Fibroblast of lung (primary cell): ENCODE data around the gene CSGALNACT2. TPM values are rescaled to one million over a fixed set of nuclear protein-coding genes. Genes with fewer than 3 reads are reported as not detected.
"Not testable (repeated sequence)": the region's sequence is repeated elsewhere in the genome, so short reads cannot be mapped to it uniquely, and the experiment has no call there.

Source experiments
- DNase-seq, 2 donors: peaks; one replicate each; pipeline versions ENCODE4 v3.0.0 to v3.0.0-alpha.2; 2010; ENCODE audit warnings: low read depth in 2 of 2
- H2AFZ ChIP-seq: 2 replicates; pipeline ENCODE4 v1.5.1; 2012; ENCODE audit warnings: low read length, control low read depth, inconsistent platforms
- H3K27ac ChIP-seq: 2 replicates; pipeline ENCODE4 v1.5.1; 2011; ENCODE audit warnings: low read length, control low read depth; ENCODE audit not compliant: insufficient read depth
- H3K27me3 ChIP-seq: 2 replicates; pipeline ENCODE4 v1.5.1; 2011; ENCODE audit warnings: mild to moderate bottlenecking, low read length; ENCODE audit not compliant: control insufficient read depth, insufficient read depth
- H3K36me3 ChIP-seq: 2 replicates; pipeline ENCODE4 v1.5.1; 2011; ENCODE audit warnings: low read length; ENCODE audit not compliant: control insufficient read depth, insufficient read depth
- H3K4me1 ChIP-seq: 2 replicates; pipeline ENCODE4 v1.5.1; 2011; ENCODE audit warnings: low read length; ENCODE audit not compliant: control insufficient read depth, insufficient read depth; ENCODE audit errors: extremely low read depth
- H3K4me2 ChIP-seq: 2 replicates; pipeline ENCODE4 v1.5.1; 2011; ENCODE audit warnings: low read length, control low read depth; ENCODE audit not compliant: insufficient read depth; ENCODE audit errors: extremely low read depth
- H3K4me3 ChIP-seq, 4 experiments: fragments of 200-600 bp in 1 of 4; sonication (generic) in 1 of 4; replicated peaks in 1 of 4; 2 replicates each; pipeline ENCODE4 v1.5.1; 2011 to 2016; ENCODE audit warnings: low read length in 4 of 4, low read depth in 3 of 4, mild to moderate bottlenecking in 3 of 4, control low read depth in 2 of 4, inconsistent platforms in 1 of 4, mixed read lengths in 1 of 4; ENCODE audit not compliant: insufficient read depth in 1 of 4; ENCODE audit errors: control extremely low read depth in 1 of 4
- H3K79me2 ChIP-seq: 2 replicates; pipeline ENCODE4 v1.5.1; 2012; ENCODE audit warnings: mild to moderate bottlenecking, low read length, inconsistent platforms; ENCODE audit not compliant: control insufficient read depth, insufficient read depth
- H3K9ac ChIP-seq: 2 replicates; pipeline ENCODE4 v1.5.1; 2011; ENCODE audit warnings: mild to moderate bottlenecking, low read length, control low read depth; ENCODE audit not compliant: insufficient read depth
- H3K9me3 ChIP-seq: 2 replicates; pipeline ENCODE4 v1.5.1; 2012; ENCODE audit warnings: low read depth, low read length; ENCODE audit not compliant: control insufficient read depth, insufficient read depth
- H4K20me1 ChIP-seq: 2 replicates; pipeline ENCODE4 v1.5.1; 2011; ENCODE audit warnings: low read length; ENCODE audit not compliant: control insufficient read depth, insufficient read depth; ENCODE audit errors: extremely low read depth
- EZH2 ChIP-seq: IDR thresholded peaks from 2 replicates; pipeline ENCODE4 v1.5.1; 2012; ENCODE audit warnings: low read length, control low read depth, mild to moderate bottlenecking; ENCODE audit errors: missing control alignments
- polyA plus RNA-seq, 2 donors: library from polyadenylated mRNA; depleted of rRNA in 1 of 2; stranded (reverse) in 1 of 2; unstranded in 1 of 2; fragments of >200 nt; gene quantifications; 2 replicates each; pipeline ENCODE4 v1.2.1, GENCODE V29; 2011 to 2012; ENCODE audit warnings: missing spikeins in 1 of 2
- total RNA-seq: library from RNA; depleted of rRNA; stranded (reverse); fragments of >200 nt; gene quantifications from 2 replicates; pipeline ENCODE4 v1.2.1, GENCODE V29; 2014
- TF ChIP-seq, protein P1 (sequence below), 2 donors: IDR thresholded peaks in 1 of 2; conservative IDR thresholded peaks in 1 of 2; 1 replicate in 1 of 2; 2 replicates in 1 of 2; pipeline ENCODE4 v1.5.1; 2011 to 2012; ENCODE audit warnings: low read length in 2 of 2, control low read depth in 1 of 2, inconsistent platforms in 1 of 2, low read depth in 1 of 2, mild to moderate bottlenecking in 1 of 2

Gene CSGALNACT2
- total and polyA plus RNA-seq, 2 donors (not counting 1 experiment from before 2014, with no cell fraction given) = 38.6 to 46.9 TPM

DNA sequence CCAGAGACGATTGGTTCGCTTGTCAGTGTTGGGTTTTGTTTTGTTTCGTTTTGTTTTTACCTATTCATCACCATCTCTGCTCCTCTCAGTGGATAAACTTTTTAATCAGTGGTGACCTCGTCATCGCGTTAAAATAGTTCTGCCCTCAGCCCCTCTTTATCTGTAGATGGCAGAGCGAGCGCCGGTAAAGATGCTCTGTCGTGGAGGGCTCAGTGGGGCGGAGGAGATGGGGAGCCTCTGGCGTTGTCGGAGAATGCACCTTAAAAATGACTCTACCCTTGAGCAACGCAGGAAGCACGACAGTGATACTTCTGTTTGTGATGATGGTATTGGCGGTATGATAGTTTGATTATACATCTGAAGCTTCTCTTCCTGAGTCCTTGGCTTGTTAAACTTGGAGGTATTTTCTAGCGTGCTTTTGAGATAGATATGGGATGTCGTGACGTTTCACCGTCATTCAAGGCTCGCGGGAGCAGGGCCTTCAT lies 554 bp downstream of the CSGALNACT2 start:
- Histone ChIP-seq H3K27ac (peak overlapping the region; percentile 96), H3K4me3 (peak overlapping the region; percentile 76 to 92 (median 86)), H4K20me1 (peaks cover 8% of the 10 kb centered on the region), H3K4me1 (no peaks in the 10 kb centered on the region), H3K9ac (peak overlapping the region; percentile 97), H3K27me3 (no peaks in the 10 kb centered on the region), H3K4me2 (peak overlapping the region; percentile 95), H3K79me2 (peaks cover 48% of the 10 kb centered on the region), H3K36me3 (no peaks in the 10 kb centered on the region), H3K9me3 (no peaks in the 10 kb centered on the region), H2AFZ (peak overlapping the region; percentile 34)
- TF ChIP-seq EZH2 = no peak
- TF ChIP-seq, protein P1, sequence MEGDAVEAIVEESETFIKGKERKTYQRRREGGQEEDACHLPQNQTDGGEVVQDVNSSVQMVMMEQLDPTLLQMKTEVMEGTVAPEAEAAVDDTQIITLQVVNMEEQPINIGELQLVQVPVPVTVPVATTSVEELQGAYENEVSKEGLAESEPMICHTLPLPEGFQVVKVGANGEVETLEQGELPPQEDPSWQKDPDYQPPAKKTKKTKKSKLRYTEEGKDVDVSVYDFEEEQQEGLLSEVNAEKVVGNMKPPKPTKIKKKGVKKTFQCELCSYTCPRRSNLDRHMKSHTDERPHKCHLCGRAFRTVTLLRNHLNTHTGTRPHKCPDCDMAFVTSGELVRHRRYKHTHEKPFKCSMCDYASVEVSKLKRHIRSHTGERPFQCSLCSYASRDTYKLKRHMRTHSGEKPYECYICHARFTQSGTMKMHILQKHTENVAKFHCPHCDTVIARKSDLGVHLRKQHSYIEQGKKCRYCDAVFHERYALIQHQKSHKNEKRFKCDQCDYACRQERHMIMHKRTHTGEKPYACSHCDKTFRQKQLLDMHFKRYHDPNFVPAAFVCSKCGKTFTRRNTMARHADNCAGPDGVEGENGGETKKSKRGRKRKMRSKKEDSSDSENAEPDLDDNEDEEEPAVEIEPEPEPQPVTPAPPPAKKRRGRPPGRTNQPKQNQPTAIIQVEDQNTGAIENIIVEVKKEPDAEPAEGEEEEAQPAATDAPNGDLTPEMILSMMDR (conservative IDR thresholded peaks at IDR 0.05 in 1 of 2, IDR thresholded peaks at IDR 0.05 in 1 of 2; ENCODE audit: low read depth in 1 of 2, low read length in 2 of 2) = no peak
- peak; percentile 29 to 44 for DNase-seq

DNA sequence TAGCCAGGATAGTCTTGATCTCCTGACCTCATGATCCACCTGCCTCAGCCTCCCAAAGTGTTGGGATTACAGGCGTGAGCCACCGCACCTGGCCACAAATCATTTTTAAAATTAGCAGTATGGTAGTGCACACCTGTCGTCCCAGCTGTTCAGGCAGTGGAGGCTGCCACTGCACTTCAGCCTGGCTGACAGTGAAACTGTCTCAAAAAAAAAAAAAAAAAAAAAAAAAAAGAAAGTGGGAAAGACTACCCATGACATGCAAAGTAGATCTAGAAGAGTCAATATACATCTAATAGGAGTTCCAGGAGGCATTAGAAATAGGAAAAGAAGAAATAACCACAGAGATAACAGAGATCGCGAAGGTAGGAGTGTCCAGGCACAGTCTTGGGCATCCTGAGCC lies 3.2 kb downstream of the CSGALNACT2 start:
- no peaks in the 10 kb centered on the region for H3K36me3 ChIP-seq
- no peak overlapping the region for H3K4me2 ChIP-seq
- H3K79me2 ChIP-seq = peaks cover 69% of the 10 kb centered on the region
- no peak overlapping the region for H3K9ac ChIP-seq
- H3K27ac ChIP-seq = no peak overlapping the region
- H3K9me3 ChIP-seq = no peaks in the 10 kb centered on the region
- TF ChIP-seq, protein P1 (conservative IDR thresholded peaks at IDR 0.05 in 1 of 2, IDR thresholded peaks at IDR 0.05 in 1 of 2; ENCODE audit: low read depth in 1 of 2, low read length in 2 of 2) = no peak
- no peak for TF ChIP-seq EZH2
- no peaks in the 10 kb centered on the region for H3K27me3 ChIP-seq
- H4K20me1 ChIP-seq = peaks cover 10% of the 10 kb centered on the region
- no peak overlapping the region for H3K4me3 ChIP-seq
- H3K4me1 ChIP-seq = no peaks in the 10 kb centered on the region
- DNase-seq = no peak
- H2AFZ ChIP-seq = no peak overlapping the region

DNA sequence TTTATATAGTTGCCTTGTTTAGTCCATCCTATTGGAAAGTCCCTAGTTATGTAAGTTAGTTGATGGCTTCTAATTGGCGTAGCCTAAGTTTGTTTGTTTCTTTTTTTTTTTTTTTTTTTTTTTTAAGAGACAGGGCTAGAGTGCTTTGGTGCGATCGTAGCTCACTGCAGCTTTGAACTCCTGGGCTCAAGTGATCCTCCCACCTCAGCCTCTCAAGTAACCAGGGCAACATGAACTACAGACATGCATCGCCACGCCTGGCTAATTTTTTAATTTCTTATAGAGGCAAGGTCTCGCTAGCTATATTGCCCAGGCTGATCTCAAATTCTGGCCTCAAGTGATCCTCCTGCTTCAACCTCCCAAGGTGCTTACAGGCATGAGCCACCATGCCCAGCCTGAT lies 7.1 kb downstream of the CSGALNACT2 start:
- Histone ChIP-seq H3K9me3 (no peaks in the 10 kb centered on the region), H3K4me2 (no peak overlapping the region), H3K79me2 (peaks cover 87% of the 10 kb centered on the region), H2AFZ (no peak overlapping the region), H3K4me3 (no peak overlapping the region), H3K36me3 (no peaks in the 10 kb centered on the region), H3K27ac (no peak overlapping the region), H4K20me1 (peaks cover 8% of the 10 kb centered on the region), H3K9ac (no peak overlapping the region), H3K27me3 (no peaks in the 10 kb centered on the region), H3K4me1 (no peaks in the 10 kb centered on the region)
- no peak for DNase-seq
- TF ChIP-seq, protein P1 (conservative IDR thresholded peaks at IDR 0.05 in 1 of 2, IDR thresholded peaks at IDR 0.05 in 1 of 2; ENCODE audit: low read depth in 1 of 2, low read length in 2 of 2) = no peak
- no peak for TF ChIP-seq EZH2

DNA sequence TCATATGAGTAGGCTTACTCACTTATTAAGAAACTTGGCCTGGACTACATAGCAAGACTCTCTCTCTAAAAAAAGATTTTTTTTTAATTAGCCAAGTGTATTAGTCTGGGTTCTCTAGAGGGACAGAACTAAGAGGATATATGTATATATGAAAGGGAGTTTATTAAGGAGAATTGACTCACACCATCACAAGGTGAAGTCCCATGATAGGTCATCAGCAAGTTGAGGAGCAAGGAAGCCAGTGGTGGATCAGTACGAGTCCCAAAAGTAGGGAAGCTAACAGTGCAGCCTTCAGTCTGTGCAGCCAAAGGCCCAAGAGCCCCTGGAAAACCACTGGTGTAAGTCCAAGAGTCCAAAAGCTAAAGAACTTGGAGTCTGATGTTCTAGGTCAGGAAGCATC lies 7.7 kb downstream of the CSGALNACT2 start:
- H3K9me3 ChIP-seq, H3K27ac ChIP-seq, H3K27me3 ChIP-seq, H4K20me1 ChIP-seq, H3K4me2 ChIP-seq, H3K36me3 ChIP-seq, DNase-seq, H3K9ac ChIP-seq, H3K4me3 ChIP-seq, H3K4me1 ChIP-seq, H2AFZ ChIP-seq: not testable (repeated sequence)
- H3K79me2 ChIP-seq = peaks cover 88% of the 10 kb centered on the region
